HEK293 (cell line): ENCODE results near the gene PCCA.

Experiments
- BCL11A ChIP-seq: fragments of 450-650 bp; formaldehyde crosslinking; IDR thresholded peaks from 2 replicates; pipeline ENCODE4 v1.5.1; 2016; ENCODE audit warnings: low read depth, missing biosample characterization, missing genetic modification characterization
- EGR2 ChIP-seq: fragments of 450-650 bp; formaldehyde crosslinking; IDR thresholded peaks from 2 replicates; pipeline ENCODE4 v1.5.1; 2016; ENCODE audit warnings: low read depth, missing biosample characterization, missing genetic modification characterization
- FEZF1 ChIP-seq: fragments of 450-650 bp; formaldehyde crosslinking; IDR thresholded peaks from 2 replicates; pipeline ENCODE4 v1.5.1; 2016; ENCODE audit warnings: missing biosample characterization, missing genetic modification characterization
- GFI1B ChIP-seq: fragments of 450-650 bp; formaldehyde crosslinking; IDR thresholded peaks from 2 replicates; pipeline ENCODE4 v1.5.1; 2016; ENCODE audit warnings: missing biosample characterization, missing genetic modification characterization
- GLI2 ChIP-seq: fragments of 450-650 bp; formaldehyde crosslinking; IDR thresholded peaks from 2 replicates; pipeline ENCODE4; 2017; ENCODE audit warnings: missing biosample characterization, missing genetic modification characterization, low read depth, borderline replicate concordance
- KLF8 ChIP-seq: fragments of 450-650 bp; formaldehyde crosslinking; IDR thresholded peaks from 2 replicates; pipeline ENCODE4 v1.5.1; 2016; ENCODE audit warnings: missing biosample characterization, missing genetic modification characterization
- KLF9 ChIP-seq: fragments of 450-650 bp; formaldehyde crosslinking; IDR thresholded peaks from 2 replicates; pipeline ENCODE4 v1.5.1; 2016; ENCODE audit warnings: missing biosample characterization, missing genetic modification characterization, low read depth
- OSR2 ChIP-seq: fragments of 450-650 bp; formaldehyde crosslinking; IDR thresholded peaks from 2 replicates; pipeline ENCODE4 v1.5.1; 2016; ENCODE audit warnings: missing biosample characterization, missing genetic modification characterization
- PRDM1 ChIP-seq: fragments of 450-650 bp; formaldehyde crosslinking; IDR thresholded peaks from 2 replicates; pipeline ENCODE4; 2016; ENCODE audit warnings: missing biosample characterization, missing genetic modification characterization
- PRDM6 ChIP-seq: fragments of 450-650 bp; formaldehyde crosslinking; IDR thresholded peaks from 2 replicates; pipeline ENCODE4 v1.5.1; 2017; ENCODE audit warnings: missing biosample characterization, missing genetic modification characterization
- REPIN1 ChIP-seq: fragments of 450-650 bp; formaldehyde crosslinking; IDR thresholded peaks from 2 replicates; pipeline ENCODE4 v1.5.1; 2017; ENCODE audit warnings: missing biosample characterization, missing genetic modification characterization, low read depth
- SP2 ChIP-seq: fragments of 450-650 bp; formaldehyde crosslinking; IDR thresholded peaks from 2 replicates; pipeline ENCODE4 v1.5.1; 2016; ENCODE audit warnings: missing biosample characterization, missing genetic modification characterization
- TCF7L2 ChIP-seq: IDR thresholded peaks from 2 replicates; pipeline ENCODE4 v1.6.1; 2011; ENCODE audit warnings: low read depth, mild to moderate bottlenecking, inconsistent platforms, low read length, moderate library complexity, borderline replicate concordance
- ZBTB26 ChIP-seq: fragments of 450-650 bp; formaldehyde crosslinking; optimal IDR thresholded peaks from 2 replicates; pipeline ENCODE3; 2016; ENCODE audit warnings: missing biosample characterization, mild to moderate bottlenecking, missing genetic modification characterization
- ZNF132 ChIP-seq: fragments of 450-650 bp; formaldehyde crosslinking; IDR thresholded peaks from 2 replicates; pipeline ENCODE4 v1.5.1; 2017; ENCODE audit warnings: missing biosample characterization, missing genetic modification characterization, borderline replicate concordance
- ZNF140 ChIP-seq: fragments of 450-650 bp; formaldehyde crosslinking; IDR thresholded peaks from 2 replicates; pipeline ENCODE4 v1.5.1; 2016; ENCODE audit warnings: missing biosample characterization, missing genetic modification characterization
- ZNF157 ChIP-seq: fragments of 450-650 bp; formaldehyde crosslinking; IDR thresholded peaks from 2 replicates; pipeline ENCODE4 v1.5.1; 2016; ENCODE audit warnings: missing biosample characterization, missing genetic modification characterization
- ZNF169 ChIP-seq: fragments of 450-650 bp; formaldehyde crosslinking; IDR thresholded peaks from 2 replicates; pipeline ENCODE4 v1.5.1; 2016; ENCODE audit warnings: missing biosample characterization, missing genetic modification characterization
- ZNF214 ChIP-seq: fragments of 450-650 bp; formaldehyde crosslinking; IDR thresholded peaks from 2 replicates; pipeline ENCODE4 v1.5.1; 2017; ENCODE audit warnings: missing biosample characterization, mild to moderate bottlenecking, missing genetic modification characterization, borderline replicate concordance
- ZNF24 ChIP-seq: fragments of 450-650 bp; formaldehyde crosslinking; IDR thresholded peaks from 2 replicates; pipeline ENCODE4 v1.5.1; 2016; ENCODE audit warnings: missing biosample characterization, missing genetic modification characterization
- ZNF341 ChIP-seq: fragments of 450-650 bp; formaldehyde crosslinking; IDR thresholded peaks from 2 replicates; pipeline ENCODE4; 2016; ENCODE audit warnings: low read depth, missing biosample characterization, missing genetic modification characterization
- ZNF350 ChIP-seq: fragments of 450-650 bp; formaldehyde crosslinking; IDR thresholded peaks from 2 replicates; pipeline ENCODE4 v1.5.0; 2017; ENCODE audit warnings: missing biosample characterization, mild to moderate bottlenecking, missing genetic modification characterization
- ZNF354C ChIP-seq: fragments of 450-650 bp; formaldehyde crosslinking; IDR thresholded peaks from 2 replicates; pipeline ENCODE4 v1.5.1; 2016; ENCODE audit warnings: missing biosample characterization, missing genetic modification characterization, low read depth, borderline replicate concordance
- ZNF366 ChIP-seq: fragments of 450-650 bp; formaldehyde crosslinking; conservative IDR thresholded peaks from 2 replicates; pipeline ENCODE4 v1.5.1; 2016; ENCODE audit warnings: missing biosample characterization, missing genetic modification characterization
- ZNF510 ChIP-seq: fragments of 450-650 bp; formaldehyde crosslinking; IDR thresholded peaks from 2 replicates; pipeline ENCODE4 v1.5.1; 2018; ENCODE audit warnings: mild to moderate bottlenecking, missing genetic modification characterization, missing biosample characterization; ENCODE audit not compliant: insufficient replicate concordance
- ZNF621 ChIP-seq: fragments of 450-650 bp; formaldehyde crosslinking; IDR thresholded peaks from 2 replicates; pipeline ENCODE4 v1.5.1; 2017; ENCODE audit warnings: missing biosample characterization, missing genetic modification characterization
- ZNF639 ChIP-seq: fragments of 450-650 bp; formaldehyde crosslinking; IDR thresholded peaks from 2 replicates; pipeline ENCODE4 v1.5.1; 2016; ENCODE audit warnings: missing biosample characterization, missing genetic modification characterization
- ZNF654 ChIP-seq: fragments of 450-650 bp; formaldehyde crosslinking; IDR thresholded peaks from 2 replicates; pipeline ENCODE4 v1.5.1; 2016; ENCODE audit warnings: low read depth, missing biosample characterization, missing genetic modification characterization
- ZNF660 ChIP-seq: fragments of 450-650 bp; IDR thresholded peaks from 2 replicates; pipeline ENCODE4 v1.5.1; 2018; ENCODE audit warnings: missing biosample characterization, mild to moderate bottlenecking, missing genetic modification characterization
- ZNF677 ChIP-seq: fragments of 450-650 bp; IDR thresholded peaks from 2 replicates; pipeline ENCODE4 v1.5.0; 2018; ENCODE audit warnings: missing biosample characterization, mild to moderate bottlenecking, missing genetic modification characterization, moderate library complexity
- ZNF701 ChIP-seq: fragments of 450-650 bp; formaldehyde crosslinking; IDR thresholded peaks from 2 replicates; pipeline ENCODE4 v1.5.1; 2016; ENCODE audit warnings: missing biosample characterization, missing genetic modification characterization
- ZNF747 ChIP-seq: fragments of 450-650 bp; formaldehyde crosslinking; IDR thresholded peaks from 2 replicates; pipeline ENCODE4 v1.5.1; 2016; ENCODE audit warnings: missing biosample characterization, missing genetic modification characterization
- ZNF791 ChIP-seq: fragments of 450-650 bp; formaldehyde crosslinking; IDR thresholded peaks from 2 replicates; pipeline ENCODE4 v1.5.1; 2016; ENCODE audit warnings: missing biosample characterization, missing genetic modification characterization
- ZNF837 ChIP-seq: fragments of 450-650 bp; formaldehyde crosslinking; IDR thresholded peaks from 2 replicates; pipeline ENCODE4 v1.5.1; 2016; ENCODE audit warnings: missing biosample characterization, missing genetic modification characterization
- ZNF843 ChIP-seq: fragments of 450-650 bp; formaldehyde crosslinking; IDR thresholded peaks from 2 replicates; pipeline ENCODE4 v1.5.1; 2016; ENCODE audit warnings: missing biosample characterization, missing genetic modification characterization
- ZSCAN16 ChIP-seq: fragments of 450-650 bp; formaldehyde crosslinking; IDR thresholded peaks from 2 replicates; pipeline ENCODE4 v1.5.1; 2016; ENCODE audit warnings: missing biosample characterization, missing genetic modification characterization
- ZSCAN30 ChIP-seq: fragments of 450-650 bp; IDR thresholded peaks from 2 replicates; pipeline ENCODE4 v1.5.1; 2018; ENCODE audit warnings: missing biosample characterization, mild to moderate bottlenecking, missing genetic modification characterization, moderate library complexity
- ZSCAN4 ChIP-seq: fragments of 450-650 bp; formaldehyde crosslinking; IDR thresholded peaks from 2 replicates; pipeline ENCODE4 v1.5.1; 2017; ENCODE audit warnings: missing biosample characterization, missing genetic modification characterization

The PCCA gene

GRCh38 chr13:100363874-100364273 is 275.0 kb downstream of the PCCA start (continued):
- TF ChIP-seq OSR2 (peak; percentile 68; the same call in 1 of the 2 replicates), FEZF1 (tag by site-specific recombination) (peak; percentile 81), ZNF214 (tag by site-specific recombination) (no peak), ZNF701 (tag by site-specific recombination) (no peak), ZNF169 (tag by site-specific recombination) (no peak), ZBTB26 (tag by site-specific recombination) (no peak), ZNF350 (tag by site-specific recombination) (no peak), SP2 (tag by site-specific recombination) (peak; percentile 35), ZNF510 (tag by site-specific recombination) (no peak), PRDM6 (peak; percentile 88), ZNF621 (tag by site-specific recombination) (0 out of 2 replicates have a peak, but pooled peaks have one; percentile 72), ZNF366 (tag by site-specific recombination) (peak; percentile 96), ZNF677 (tag by site-specific recombination) (no peak), REPIN1 (no peak), ZNF791 (tag by site-specific recombination) (no peak), ZNF157 (tag by site-specific recombination) (no peak), ZNF140 (tag by site-specific recombination) (no peak), ZNF747 (tag by site-specific recombination) (no peak), ZSCAN30 (tag by site-specific recombination) (no peak), ZNF24 (tag by site-specific recombination) (peak; percentile 78; the same call in 1 of the 2 replicates), TCF7L2 (no peak), PRDM1 (tag by site-specific recombination) (no peak), BCL11A (tag by site-specific recombination) (peak; percentile 96), ZNF354C (no peak), ZNF843 (peak; percentile 89), KLF8 (tag by site-specific recombination) (peak; percentile 84), ZNF654 (0 out of 2 replicates have a peak, but pooled peaks have one; percentile 5), EGR2 (tag by site-specific recombination) (no peak), KLF9 (tag by site-specific recombination) (no peak), GLI2 (peak; percentile 82; the same call in 1 of the 2 replicates), ZNF132 (no peak), ZNF660 (no peak), GFI1B (peak; percentile 99), ZNF341 (tag by site-specific recombination) (no peak), ZNF837 (no peak), ZSCAN4 (tag by site-specific recombination) (peak; percentile 46), ZSCAN16 (tag by site-specific recombination) (no peak), ZNF639 (tag by site-specific recombination) (peak; percentile 95)
